Measurements from ENCODE around the gene GALNT4.

Gene GALNT4

GRCh38 chr12:89528434-89528833, 3.8 kb upstream of the GALNT4 start:
- FAIRE-seq: no peak

GRCh38 chr12:89525824-89526770, 1.5 kb upstream of the GALNT4 start, which contains the start of gene POC1B:
Gene POC1B, minus strand, starts transcription at chr12:89526047. Its CDS starts 152 bp downstream, at chr12:89525895.
- FAIRE-seq: no peak

DNA sequence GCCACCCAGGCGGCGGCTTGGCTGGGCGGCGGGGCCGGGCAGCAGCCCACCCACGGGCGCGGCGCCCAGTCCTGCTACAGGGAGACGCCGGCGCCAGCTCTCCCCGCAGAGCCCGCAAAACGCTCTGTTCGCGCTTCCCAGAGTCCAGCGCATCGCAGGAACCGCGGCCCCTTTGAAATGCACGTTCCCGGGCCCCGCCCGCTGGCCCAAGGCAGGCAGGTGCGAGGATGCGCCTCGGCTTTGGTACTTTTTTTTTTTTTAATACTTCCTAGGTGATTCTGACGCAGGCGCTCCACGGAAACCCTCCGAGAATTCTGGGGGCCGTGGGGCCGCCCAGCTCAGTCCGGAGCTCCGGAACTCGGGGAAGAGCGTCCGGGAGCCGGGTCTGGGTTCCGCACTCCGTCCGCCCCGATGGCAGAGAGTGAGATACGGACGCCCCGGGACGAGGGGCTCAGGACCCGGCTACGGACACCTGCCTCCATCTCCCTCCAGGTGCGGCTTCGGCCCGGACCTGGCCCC, 768 bp upstream of the GALNT4 start:
- FAIRE-seq: no peak

DNA sequence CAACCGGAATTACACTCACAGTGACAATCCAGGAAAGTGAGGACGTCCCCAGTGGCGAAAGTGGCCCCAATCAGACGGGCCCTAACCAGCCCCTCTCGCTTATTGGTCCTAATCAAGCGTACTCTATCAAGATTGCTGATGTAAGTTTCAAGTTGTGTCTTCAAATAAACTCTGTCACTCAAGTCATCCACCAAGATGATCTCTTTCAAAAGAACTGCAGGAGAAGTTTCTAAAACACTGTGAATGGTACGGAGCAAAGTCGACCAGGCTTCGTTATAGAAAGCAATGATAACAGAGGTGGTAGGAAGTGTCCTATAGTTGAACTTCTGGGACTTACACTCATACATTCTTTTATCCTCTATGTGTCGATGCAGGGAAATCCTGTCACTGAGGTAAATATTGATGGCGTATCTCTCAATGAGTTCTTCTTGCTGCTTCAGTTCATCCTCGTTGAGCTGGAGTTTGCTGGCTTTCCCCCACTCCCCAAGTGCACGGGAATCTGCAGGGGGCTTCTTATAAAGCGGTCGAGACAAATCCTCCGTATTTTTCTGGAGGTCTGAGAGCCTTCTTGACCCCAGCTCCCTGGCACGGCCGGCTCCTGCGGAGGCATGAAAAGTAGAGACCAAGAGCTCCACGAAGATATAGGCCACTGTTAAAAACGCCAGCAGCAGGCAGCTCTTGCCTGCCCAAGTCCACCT, 604 bp downstream of the GALNT4 start:
- FAIRE-seq: no peak

- no peak for FAIRE-seq
These were observed 1.2 kb downstream of the GALNT4 start for GRCh38 chr12:89523393-89523792.

- no peak for FAIRE-seq
These were observed 3.0 kb downstream of the GALNT4 start for GRCh38 chr12:89521364-89522223.

DNA sequence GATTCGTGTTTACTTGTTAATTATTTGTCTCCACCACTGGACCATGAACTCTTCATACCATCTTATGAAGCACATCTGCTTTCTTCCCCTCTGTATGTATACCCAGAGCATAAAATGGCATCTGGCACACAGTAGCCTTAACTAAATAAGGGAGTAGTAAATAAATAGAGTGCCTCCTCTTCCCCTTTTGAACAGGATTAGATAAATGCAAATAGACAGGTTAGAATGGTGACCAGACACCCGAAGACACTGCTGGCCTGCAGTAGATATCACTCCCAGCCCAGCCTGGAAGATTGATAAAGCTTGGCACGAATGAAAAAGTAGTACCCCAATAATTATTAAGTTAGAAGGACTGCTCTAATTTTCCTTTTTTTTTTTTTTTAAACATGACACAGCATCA, 6.9 kb downstream of the GALNT4 start:
- no peak for FAIRE-seq

GRCh38 chr12:89516633-89517032, 8.0 kb downstream of the GALNT4 start:
- no peak for FAIRE-seq

DNA sequence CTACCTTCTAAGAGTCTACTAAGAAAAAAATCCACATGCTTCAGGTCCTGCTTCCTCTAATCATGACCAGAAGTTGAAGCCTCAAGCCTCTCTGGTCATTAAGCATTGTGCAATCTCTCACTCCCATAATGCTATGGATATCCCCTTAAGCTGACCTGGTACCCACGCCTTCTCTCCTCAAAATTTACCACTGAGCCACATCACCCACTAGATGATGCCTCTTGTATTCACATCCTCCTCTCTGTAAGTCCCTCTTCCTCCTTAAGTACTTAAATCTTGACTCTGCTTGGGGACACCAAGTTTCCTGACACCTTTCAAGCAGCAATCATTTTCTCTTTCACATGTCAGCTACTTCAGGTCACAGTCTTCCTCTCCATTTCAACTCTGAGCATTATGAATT, 9.8 kb downstream of the GALNT4 start:
- FAIRE-seq: no peak

DNA sequence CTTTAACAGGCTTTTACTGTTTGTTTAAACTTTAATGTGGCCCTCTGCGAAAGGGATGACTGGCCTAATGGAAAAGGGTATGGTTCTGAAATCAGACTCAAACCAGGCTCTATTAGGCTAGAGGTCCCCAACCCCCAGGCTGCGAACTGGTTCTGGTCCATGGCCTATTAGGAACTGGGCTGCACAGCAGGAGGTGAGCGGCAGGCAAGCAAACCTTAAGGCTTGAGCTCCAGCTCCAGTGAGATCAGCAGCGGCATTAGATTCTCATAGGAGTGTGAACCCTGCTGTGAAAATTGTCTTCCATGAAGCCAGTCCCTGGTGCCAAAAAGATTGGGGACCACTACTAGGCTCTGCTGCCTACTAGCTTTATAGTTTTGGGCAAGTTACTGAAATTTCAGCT, 11.1 kb downstream of the GALNT4 start:
- FAIRE-seq: no peak

GRCh38 chr12:89507015-89507824, 17.4 kb downstream of the GALNT4 start:
- no peak for FAIRE-seq

GRCh38 chr12:89506050-89506449, 18.5 kb downstream of the GALNT4 start:
- FAIRE-seq: no peak

- no peak for FAIRE-seq
These were observed 19.8 kb downstream of the GALNT4 start for GRCh38 chr12:89504560-89505346.

DNA sequence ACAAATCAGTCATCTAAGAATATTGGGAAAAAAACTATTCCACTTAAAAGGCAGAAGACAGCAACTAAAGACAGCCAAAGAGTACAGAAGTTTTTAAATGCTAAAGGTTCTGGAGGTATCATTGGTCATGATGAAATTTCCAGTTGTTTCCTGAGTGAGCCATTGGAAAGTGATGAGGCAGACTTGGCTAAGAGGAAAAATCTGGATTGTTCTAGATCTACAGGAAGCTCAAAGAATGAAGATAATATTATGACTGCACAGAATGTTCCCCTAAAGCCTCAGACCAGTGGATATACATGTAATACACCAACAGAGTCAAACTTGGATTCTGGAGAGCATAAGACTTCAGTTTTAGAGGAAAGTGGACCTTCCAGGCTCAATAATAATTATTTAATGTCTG, 22.8 kb downstream of the GALNT4 start:
- no peak for FAIRE-seq

GRCh38 chr12:89499857-89500256, 24.7 kb downstream of the GALNT4 start:
- no peak for FAIRE-seq

GRCh38 chr12:89497467-89497866, 27.1 kb downstream of the GALNT4 start:
- FAIRE-seq: no peak

GRCh38 chr12:89497005-89497404, 27.6 kb downstream of the GALNT4 start:
- FAIRE-seq: no peak

DNA sequence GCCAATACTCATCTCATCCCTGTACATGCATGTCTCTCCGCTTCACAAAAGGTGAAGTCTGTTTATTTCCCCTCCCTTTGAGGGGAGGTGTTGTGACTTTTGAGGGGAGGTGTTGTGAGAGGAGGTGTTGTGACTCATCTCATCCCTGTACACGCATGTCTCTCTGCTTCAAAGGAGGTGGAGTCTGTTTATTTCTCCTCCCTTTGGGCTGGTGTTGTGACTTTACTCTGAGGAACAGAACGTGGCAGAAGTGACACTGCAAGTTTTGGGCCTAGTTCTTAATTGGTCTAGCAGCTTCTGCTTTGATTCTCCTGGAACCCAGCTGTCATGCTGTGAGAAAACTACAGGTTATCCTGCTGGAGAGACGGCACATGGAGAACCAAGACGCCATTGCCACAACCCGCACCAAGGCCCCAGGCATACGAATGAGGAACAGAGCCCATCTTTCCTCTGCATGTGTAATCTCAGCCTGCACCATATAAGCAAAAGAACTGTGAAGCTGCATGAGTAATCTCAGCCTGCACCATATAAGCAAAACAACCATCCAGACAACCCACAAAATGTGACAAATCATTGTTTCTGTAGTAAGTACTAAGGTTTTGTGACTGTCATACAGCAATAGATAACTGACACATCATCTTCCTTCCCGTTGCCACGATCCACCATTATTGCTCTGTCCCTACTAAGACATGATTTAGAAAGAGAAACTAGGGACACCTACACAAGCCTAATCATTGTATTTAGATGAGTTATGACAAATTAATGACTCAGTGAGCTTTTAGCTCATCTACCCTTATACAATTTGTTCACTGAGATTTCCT, 30.0 kb downstream of the GALNT4 start:
- FAIRE-seq: no peak

- FAIRE-seq: no peak
These were observed 30.8 kb downstream of the GALNT4 start for GRCh38 chr12:89493670-89494302.

- no peak for FAIRE-seq
These were observed 31.7 kb downstream of the GALNT4 start for GRCh38 chr12:89492883-89493282.
